K562 treated with DMSO at 1 percent for 4 hours (cell line): ENCODE measurements around the gene ZNHIT2. TPM values are rescaled to one million over a fixed set of nuclear protein-coding genes. Genes with fewer than 3 reads are reported as not detected.

Experiments
- total RNA-seq: library from RNA; unstranded; fragments of 300-600 nt; gene quantifications from 2 replicates; pipeline ENCODE4 v1.2.3, GENCODE V29; 2022; ENCODE audit not compliant: insufficient read depth

ZNHIT2 gene
- 16.2 and 21.9 TPM in 2 replicates for total RNA-seq

DNA sequence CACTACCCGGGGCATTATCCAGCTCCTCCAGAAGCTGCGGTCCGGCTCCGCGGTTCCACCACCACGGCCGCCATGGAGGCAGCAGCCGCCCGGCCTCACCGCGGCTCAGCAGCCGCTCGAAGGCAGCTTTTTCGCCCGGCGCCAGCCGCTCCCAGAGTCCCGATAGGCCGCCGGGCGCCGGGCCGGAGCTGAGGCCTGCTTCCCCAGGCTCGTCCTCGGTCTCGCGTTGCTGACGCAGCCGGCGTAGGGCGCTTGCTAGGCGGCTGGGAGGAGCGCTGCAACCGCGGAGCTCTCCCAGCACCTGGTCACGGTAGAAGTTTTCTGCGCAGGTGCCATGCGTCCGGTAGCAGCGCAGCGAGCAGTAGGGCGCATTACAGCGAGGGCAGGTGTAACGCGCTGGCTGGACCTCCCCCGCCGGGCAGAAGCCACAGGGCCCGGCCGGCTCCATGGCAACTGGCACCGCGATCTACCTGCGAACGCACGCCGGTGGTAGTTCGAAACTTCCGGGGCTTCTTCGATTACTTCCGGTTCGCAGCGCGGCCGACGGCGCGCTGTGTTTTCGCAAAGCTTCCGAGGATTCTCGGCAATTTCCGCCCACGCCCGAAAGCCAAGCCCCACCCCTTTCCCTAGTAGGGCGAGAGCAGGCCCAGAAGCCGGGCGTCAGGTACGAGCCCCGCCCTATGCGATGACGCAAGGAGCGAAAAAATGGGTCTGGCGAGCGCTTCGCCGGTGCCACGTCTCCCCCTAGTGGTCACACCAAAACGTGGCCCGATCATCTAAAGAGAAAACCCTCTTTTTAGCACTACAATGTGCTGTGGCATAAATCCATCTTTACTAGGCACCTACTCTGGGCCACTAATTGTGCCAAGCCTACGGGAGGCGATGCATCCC is at the start of gene ZNHIT2:
TSS of gene ZNHIT2 (minus strand) at position 496 of the 891 bp plus-strand sequence. CDS start at position 448, 48 bp downstream.

GRCh38 chr11:65134240-65134951 is 16.9 kb upstream of the ZNHIT2 start, which contains the start of gene SYVN1:
Gene SYVN1 (minus strand): TSS chr11:65134519. CDS start chr11:65133601, 918 bp downstream.

DNA sequence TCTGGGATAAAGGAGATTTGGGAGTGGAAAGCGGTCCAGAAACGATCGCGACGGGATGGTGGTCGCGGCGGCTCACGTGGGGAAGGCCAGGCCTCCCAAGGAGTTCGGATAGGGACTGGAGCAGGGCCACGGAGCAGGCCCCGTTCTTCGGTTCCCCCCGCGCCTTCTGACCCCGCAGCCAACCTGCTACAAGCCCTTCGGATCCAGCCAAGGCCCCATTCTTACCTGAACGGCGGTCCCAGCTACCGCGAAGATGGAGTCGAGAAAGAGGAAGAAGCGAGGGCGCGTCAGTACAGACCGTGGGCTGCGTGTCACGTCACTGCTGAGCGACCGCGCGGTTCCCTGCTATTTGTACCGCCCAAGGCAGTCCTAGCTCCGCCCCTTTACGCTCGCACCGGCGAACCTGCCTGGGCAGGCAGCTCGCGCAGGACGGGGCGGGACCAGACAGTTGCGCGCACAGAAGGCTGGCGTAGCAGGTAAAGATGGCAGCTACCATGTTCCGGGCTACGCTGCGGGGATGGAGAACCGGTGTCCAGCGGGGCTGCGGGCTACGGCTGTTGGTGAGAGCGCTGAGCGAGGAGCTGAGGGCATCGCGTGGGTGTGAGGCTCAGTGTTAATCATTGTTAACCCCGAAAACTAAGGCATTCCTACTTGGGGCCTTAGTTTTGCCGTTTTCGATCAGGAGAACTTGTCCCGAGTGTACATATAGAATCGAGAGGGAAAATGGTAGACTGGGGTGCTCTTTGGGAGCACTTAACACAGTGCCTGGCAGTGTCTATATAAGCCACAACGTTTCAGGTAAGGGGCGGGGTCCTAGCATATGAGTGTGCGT is 4.6 kb upstream of the ZNHIT2 start, which contains the start of the genes FAU and MRPL49:
TSS of gene FAU (minus strand) at position 270 of the 832 bp plus-strand sequence. CDS start 321 bp downstream, outside the sequence.
TSS of gene MRPL49 (plus strand) at position 457 of the 832 bp plus-strand sequence. CDS start at position 483, 26 bp downstream.

DNA sequence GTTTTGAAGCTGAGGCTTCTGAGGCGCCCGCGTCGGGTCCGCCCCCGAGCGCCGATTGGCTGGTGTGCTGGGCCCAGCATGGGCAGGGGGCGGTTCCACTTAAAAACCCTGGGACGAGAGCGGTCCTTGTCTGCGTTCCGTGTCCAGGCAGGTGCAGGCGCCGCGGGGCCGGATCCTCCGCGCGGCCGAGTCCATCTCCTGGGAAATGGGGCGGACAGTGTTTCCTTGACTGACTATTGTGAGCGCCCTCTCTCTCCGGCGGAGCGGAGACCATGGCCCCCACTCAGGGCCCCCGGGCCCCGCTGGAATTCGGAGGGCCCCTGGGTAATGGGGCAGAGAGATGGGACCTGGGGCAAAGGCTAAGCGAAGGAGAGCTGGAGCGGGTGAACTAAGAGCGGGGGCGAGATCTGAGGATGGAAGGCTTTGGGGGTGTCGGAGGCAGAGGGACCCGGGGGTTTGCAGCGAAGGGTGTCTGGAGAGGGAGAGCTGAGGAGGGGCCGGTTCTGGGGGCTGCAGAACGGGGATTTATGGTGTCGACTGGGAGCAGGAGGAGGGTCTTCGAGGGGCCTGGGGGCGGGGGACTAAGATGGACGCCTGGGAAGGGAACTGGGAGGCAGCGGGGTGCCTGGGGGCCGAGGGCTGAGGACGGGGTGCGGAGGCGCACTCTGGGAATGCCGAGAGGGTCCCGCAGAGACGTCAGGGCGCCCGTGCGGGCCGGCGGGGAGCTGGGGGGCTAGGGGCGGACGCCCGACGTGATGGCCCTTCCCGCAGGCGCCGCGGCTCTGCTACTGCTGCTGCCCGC is 5.6 kb downstream of the ZNHIT2 start, which contains the start of gene TM7SF2:
TSS of gene TM7SF2 (plus strand) at position 129 of the 802 bp plus-strand sequence. CDS start at position 273, 144 bp downstream.

DNA sequence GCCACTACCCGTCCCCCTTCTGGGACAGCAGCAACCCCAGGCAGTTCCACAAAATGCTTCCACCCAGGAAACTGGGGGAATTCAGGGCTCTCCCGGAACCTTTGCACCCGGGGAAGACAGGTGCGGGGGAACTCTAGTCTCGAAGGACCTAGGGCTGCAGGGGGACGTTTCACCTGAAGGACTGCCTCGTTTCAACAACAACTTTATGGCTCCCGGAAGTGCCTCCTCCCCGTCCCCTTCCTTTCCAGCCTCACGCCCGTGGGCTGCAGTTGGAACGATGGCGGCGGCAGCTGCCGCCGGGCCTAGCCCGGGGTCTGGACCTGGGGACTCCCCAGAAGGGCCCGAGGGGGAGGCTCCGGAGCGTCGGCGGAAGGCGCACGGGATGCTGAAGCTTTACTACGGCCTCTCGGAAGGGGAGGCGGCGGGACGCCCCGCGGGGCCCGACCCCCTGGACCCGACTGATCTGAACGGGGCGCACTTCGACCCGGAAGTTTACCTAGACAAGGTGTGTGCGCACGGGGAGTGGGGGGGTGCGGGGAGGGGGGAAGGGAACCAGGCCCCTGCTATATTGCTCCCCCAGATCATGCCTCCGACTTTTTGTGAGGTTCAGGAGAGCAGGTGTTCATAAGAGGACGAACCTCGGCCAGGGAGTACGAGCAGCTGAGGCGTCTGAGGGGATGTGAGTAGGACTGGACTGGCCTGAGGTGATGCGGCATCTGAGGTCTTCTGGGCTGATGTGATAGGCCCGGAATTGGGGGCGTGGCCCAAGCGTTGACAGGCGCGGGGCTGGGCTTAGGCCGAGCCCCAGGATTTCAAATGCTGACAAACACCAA is 21.3 kb downstream of the ZNHIT2 start, which contains the start of gene VPS51:
TSS of gene VPS51 (plus strand) at position 241 of the 833 bp plus-strand sequence. CDS start at position 278, 37 bp downstream.

GRCh38 chr11:65083834-65084597 is 33.5 kb downstream of the ZNHIT2 start, which contains the start of the genes CDCA5 and ZFPL1:
Gene CDCA5 (minus strand): TSS chr11:65084040. CDS start chr11:65083978, 62 bp downstream.
Gene ZFPL1 (plus strand): TSS chr11:65084222. CDS start chr11:65084699, 477 bp downstream.

Other genes with a start within 250 kb of the ZNHIT2 start
- gene EHD1, start 239.1 kb downstream of the ZNHIT2 start, total RNA-seq: 46.2 and 57.9 TPM in 2 replicates
- 28.1 and 38.9 TPM in 2 replicates for gene ATG2A, start 200.5 kb downstream of the ZNHIT2 start, total RNA-seq
- gene PPP2R5B, start 193.0 kb downstream of the ZNHIT2 start, total RNA-seq: 8.5 and 13.9 TPM in 2 replicates
- gene GPHA2, start 181.8 kb downstream of the ZNHIT2 start, total RNA-seq: not detected in 2 replicates
- gene MAJIN, start 145.6 kb downstream of the ZNHIT2 start, total RNA-seq: not detected in 2 replicates
- gene BATF2, start 120.7 kb downstream of the ZNHIT2 start, total RNA-seq: 4.3 and 5.6 TPM in 2 replicates
- gene ARL2, start 103.5 kb downstream of the ZNHIT2 start, total RNA-seq: 166 and 168 TPM in 2 replicates
- 33.8 and 37.5 TPM in 2 replicates for gene SNX15, start 90.3 kb downstream of the ZNHIT2 start, total RNA-seq
- 50.3 and 51.3 TPM in 2 replicates for gene SAC3D1, start 76.5 kb downstream of the ZNHIT2 start, total RNA-seq
- gene NAALADL1, start 59.1 kb downstream of the ZNHIT2 start, total RNA-seq: 1.1 TPM in 1 of 2 replicates, not detected in the other
- gene CDCA5, start 33.7 kb downstream of the ZNHIT2 start, total RNA-seq: 68.8 and 84.7 TPM in 2 replicates
- 61.2 and 79.7 TPM in 2 replicates for gene ZFPL1, start 33.5 kb downstream of the ZNHIT2 start, total RNA-seq
- 153 and 168 TPM in 2 replicates for gene VPS51, start 21.5 kb downstream of the ZNHIT2 start, total RNA-seq
- gene TM7SF2, start 5.8 kb downstream of the ZNHIT2 start, total RNA-seq: 16.1 and 16.4 TPM in 2 replicates
- 1,054 and 1,266 TPM in 2 replicates for gene FAU, start 4.4 kb upstream of the ZNHIT2 start, total RNA-seq
- 69.2 and 74.8 TPM in 2 replicates for gene MRPL49, start 4.6 kb upstream of the ZNHIT2 start, total RNA-seq
- gene SYVN1, start 16.8 kb upstream of the ZNHIT2 start, total RNA-seq: 43.5 and 53.4 TPM in 2 replicates
- gene SPDYC, start 52.5 kb upstream of the ZNHIT2 start, total RNA-seq: 13.6 and 14.1 TPM in 2 replicates
- gene CAPN1, start 64.2 kb upstream of the ZNHIT2 start, total RNA-seq: 149 and 191 TPM in 2 replicates
- gene POLA2, start 144.3 kb upstream of the ZNHIT2 start, total RNA-seq: 14.6 and 18.3 TPM in 2 replicates
- gene CDC42EP2, start 197.2 kb upstream of the ZNHIT2 start, total RNA-seq: 1.9 and 3.4 TPM in 2 replicates
- gene DPF2, start 216.2 kb upstream of the ZNHIT2 start, total RNA-seq: 50.7 and 55.1 TPM in 2 replicates
- 2.2 and 4.9 TPM in 2 replicates for gene TIGD3, start 237.1 kb upstream of the ZNHIT2 start, total RNA-seq